Measurements from ENCODE around the gene GMDS. TPM values are rescaled to one million over a fixed set of nuclear protein-coding genes. Genes with fewer than 3 reads are reported as not detected.
"Not testable (repeated sequence)": the region's sequence is repeated elsewhere in the genome, so short reads cannot be mapped to it uniquely, and the experiment has no call there.

Gene GMDS
- total RNA-seq, 1 experiment from 2014 or later = 23.2 TPM

DNA sequence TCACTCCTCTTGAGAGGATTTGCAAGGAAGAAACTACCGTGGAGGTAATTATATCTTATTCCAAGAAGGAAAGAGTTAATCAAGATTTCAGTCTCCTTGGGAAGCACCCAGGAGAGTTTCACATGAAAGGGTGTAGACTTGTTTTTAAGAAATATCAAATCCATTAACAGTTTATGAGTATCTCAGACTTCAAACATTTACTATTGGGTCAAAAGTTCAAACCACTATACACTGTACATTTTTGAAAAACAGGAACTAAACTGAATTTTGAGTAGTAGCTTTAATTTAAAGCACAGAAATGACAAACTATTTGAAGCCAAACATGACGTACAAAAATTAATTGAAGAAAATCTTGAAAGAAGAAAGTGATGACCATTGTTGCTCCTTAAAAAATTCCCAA lies 471.7 kb downstream of the GMDS start:
- no peak for DNase-seq (ENCODE audit: low read depth)

DNA sequence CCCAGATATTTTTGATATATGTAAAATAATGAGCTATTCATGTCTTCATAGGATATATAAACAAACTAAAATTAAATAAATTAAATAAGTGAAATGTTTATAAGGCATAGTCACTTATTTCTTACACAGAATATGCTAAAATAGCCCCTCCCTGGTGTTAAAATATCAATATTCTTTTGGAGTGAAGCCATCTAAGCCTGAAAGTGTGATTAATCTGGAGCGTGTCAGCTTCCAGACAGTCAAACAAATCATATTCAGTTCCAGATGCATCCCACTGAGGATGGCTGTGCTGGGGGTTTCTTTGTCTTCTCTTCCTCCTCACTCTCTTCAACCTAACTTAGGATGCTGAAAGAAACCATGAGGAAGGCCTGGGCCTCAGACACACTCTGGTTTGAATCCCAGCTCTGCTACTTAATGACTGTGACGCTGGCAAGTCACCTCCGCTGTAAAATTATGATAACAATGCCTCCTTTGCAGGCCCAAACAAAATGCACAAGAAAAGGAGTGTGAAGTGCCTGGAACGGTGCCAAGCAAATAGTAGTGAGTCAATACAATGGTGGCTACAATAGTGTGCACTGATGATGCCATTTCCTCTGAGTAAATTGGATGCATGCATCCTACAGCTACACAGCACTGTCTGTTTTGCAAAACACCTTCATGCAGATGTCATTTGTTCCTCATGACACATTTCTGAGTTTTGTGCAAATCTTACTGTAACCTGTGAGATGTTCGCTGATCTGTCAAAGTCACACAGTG lies 474.3 kb downstream of the GMDS start:
- peak; percentile 48 for DNase-seq (ENCODE audit: low read depth)

DNA sequence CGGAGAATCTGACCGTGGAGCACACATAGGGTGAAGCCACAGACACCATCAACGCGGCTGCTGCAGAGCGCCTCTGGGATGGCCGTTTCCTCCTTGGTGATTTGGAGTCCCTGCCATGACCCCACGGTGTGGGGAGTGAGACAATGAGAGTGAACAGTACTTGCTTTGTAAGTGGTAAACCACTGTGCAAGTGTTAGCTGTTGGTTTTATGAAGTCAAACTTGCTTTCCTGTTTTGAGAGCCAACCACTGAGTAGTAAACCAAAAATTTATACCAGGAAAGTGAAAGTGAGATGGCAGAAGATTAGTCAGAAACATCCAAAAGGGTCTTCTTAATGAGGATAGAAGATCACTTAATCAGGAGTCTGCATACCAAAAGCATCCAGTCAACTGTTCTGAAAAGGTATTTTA lies 475.0 kb downstream of the GMDS start:
- peak; percentile 42 for DNase-seq (ENCODE audit: low read depth)

DNA sequence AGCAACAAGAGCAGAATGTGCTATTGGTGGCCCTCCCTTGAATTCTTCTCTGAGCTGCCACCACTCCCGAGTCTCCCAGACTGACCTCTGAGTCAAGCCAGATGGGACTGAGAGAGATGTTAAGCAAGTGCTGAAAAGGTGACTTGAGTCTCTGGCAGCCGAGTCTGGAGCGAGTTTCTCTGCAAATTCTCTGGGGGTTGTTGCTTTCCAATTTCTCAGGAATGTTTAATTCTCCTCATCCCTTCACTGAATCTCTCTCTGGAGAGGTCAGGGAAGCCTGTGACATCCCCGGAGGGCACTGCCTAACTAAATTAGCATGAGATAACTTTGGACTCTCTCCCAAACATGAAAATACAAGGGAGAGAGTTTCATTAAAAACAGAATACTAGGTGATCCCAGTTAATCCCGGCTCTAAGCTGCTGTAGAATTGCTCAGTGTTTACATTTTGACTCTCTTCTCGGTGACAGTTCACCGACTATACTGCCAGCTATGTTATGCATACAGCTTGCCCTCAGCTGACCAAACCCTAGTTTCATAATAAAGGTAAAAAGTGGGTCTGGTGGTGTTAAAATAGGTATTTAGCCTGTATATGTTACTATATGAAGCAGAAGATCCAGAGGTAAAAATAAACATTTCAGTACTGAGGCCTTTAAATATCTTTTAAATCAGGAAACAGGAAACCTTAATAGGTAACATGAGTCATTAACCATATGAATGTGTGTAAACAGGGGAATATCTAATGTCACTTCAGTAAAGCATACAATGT lies 477.7 kb downstream of the GMDS start:
- peak; percentile 86 for DNase-seq (ENCODE audit: low read depth)

DNA sequence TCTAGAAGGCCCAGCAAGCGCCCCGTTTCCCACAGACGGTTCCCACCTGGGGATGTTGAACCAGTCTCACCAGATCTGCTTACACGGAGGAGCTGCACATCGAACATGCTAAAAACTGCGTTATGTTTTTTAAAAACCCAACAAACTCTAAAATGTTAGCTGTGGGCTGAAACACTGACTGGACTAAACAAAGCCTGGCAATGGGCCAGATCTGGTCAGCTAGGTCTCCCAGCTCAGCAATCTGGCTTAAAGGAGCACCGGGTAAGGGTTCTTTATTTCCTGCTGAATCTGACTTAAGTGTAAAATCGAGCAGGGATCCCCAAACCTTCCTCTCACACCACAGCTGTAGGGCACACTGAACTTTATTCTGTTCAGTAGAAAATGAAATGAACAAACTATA lies 478.8 kb downstream of the GMDS start:
- peak; percentile 57 for DNase-seq (ENCODE audit: low read depth)

DNA sequence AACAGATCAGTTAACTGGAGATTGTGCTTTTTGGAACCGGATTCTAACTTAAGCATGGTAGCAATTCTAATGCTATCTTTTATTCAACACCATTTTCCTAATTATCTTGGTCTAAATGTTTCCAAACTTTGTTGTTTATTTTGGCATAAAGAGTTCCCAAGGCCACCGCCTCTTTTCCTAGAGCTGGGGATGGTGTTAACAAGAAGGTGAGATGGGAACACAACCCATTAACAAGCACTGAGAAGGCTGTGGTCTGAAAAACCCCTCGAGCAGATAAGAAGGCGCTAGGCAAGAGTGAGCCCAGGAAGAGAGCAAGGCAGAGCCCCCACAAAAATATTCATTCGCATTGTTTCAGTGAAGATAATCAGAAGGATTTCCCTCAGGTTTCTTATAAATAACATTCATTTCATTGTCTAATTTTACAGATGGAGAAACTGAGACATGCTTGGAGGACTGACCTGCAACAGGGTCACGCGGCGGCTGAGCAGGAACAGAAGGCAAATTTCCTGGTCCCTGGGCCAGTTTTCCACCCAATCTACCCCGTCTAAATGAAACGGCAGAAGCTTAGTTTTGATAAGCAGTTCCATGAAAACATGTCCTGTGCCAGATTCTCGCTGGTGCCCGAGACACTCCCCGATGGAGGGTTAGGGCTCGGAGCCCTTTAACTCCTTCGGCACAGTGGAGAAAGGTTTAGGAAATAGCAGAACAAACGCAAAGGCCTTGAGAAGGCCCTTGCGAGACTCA lies 480.1 kb downstream of the GMDS start:
- DNase-seq (ENCODE audit: low read depth) = no peak

DNA sequence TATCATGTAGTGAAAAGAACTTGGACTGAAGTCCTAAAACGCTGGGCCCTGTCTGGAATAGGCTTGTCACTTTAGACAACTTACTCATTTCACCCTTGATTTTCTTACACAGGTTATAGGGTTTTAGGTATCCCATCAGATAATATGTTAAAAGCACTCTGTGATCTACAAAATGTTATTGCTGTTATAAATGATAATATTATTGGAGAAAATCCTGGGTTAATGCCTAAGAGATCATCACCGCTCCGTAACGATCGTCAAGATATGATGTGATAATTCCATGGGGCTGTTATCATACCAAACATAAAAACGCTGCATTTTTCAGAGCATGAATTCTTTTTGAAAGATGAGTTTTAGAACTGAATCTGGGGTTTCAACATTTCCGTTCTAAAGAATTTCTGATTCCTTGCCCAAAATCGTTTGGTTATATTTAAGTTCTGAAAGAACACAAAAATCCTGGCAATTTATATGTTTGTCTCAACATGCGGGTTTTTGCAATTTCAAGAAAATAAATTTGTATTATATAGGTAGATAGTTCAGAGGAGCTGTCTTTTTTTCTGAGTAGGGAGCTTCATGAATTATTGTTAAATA lies 480.9 kb downstream of the GMDS start:
- DNase-seq (ENCODE audit: low read depth) = no peak

DNA sequence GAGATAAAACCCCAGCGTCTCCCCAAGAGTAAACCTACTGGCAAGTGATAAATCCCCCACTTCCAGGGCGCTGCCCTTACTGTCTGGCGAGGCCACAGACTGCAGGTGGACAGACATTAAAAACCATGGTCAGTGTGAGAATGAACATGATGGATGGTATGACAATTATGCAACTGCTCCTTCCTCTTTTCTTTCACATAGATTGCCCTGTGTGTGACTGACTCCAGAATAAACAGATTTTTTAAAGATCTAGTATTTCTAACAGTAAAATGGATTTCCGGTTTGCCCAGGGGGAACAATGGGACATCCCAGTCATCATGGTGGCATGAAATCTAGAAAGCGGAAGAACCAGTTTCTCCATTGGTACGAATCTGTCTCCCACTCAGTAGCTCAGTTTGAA lies 482.0 kb downstream of the GMDS start:
- DNase-seq (ENCODE audit: low read depth) = peak; percentile 17

DNA sequence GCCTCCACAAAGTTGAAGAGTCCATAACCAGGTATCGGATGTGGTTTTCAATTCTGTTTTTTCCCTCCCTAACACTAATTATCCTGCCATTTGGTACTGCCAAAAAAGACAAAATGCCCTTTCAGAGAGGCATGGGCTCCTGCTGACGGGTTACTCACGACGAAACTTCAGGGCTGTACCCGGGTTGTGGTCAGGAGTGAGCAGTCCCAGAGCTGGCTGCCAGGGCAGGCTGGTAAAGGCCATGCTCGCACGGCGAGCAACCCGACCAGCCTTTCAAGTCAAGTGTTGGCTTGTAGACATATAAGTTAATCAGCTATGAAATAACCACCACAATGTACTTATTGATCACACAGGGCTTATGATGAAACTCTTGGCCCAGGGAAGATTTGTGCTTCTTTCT lies 483.2 kb downstream of the GMDS start:
- peak; percentile 71 for DNase-seq (ENCODE audit: low read depth)

DNA sequence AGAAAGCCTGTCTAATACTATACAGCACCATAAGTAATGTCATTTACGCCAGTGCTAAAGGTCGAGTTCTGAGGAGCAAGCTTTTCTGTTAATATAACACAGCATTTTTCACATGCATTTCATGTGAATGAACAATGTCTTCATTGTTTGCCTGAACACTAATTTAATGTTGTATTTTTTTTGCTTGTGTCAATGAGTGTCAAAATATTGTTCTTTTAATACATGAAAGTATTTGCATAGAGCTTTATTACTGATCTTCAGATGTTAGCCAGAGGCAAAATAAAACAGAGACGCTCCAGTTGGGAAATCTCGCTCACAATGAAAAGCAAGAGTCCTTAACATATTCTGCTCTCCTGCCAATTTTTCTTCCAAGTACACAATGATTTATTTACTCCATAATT lies 483.9 kb downstream of the GMDS start:
- no peak for DNase-seq (ENCODE audit: low read depth)

DNA sequence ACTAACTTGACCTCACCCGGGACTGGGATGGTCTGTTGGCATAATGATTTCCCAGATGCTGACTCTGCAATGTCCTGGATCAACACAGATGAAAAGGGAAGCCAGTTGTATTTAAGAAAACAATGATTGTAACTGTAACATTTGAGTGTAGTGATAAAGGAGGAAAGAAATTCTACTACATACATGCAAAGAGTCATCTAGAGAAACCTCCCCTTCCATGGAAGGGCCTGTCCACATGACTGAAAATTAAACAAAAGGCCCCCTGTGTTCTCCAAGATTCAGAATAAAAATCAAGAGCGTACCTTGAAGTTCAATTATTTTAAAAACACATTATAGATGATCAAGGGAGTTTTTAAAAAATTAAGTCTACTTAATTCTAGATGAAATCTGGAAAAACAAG lies 484.5 kb downstream of the GMDS start:
- no peak for DNase-seq (ENCODE audit: low read depth)

DNA sequence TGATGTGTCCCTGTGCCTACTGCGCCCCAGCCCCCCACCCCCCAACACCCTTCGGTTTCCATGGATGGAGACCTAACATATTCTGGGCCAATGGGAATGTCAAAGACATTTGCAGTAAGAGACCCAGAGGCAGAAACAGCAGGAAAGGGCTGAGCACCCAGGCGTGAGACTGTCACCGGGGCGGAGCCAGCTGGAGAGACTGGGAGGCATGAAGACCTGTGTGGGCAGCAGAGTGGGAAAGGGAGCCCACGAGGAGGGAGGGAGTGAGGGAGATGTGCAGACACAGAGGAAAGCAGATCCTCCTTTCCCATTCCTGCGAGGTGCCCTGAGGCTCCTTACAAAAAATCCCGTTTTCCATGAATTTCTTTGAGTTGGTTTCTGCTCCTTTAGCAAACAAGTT lies 485.5 kb downstream of the GMDS start:
- no peak for DNase-seq (ENCODE audit: low read depth)

DNA sequence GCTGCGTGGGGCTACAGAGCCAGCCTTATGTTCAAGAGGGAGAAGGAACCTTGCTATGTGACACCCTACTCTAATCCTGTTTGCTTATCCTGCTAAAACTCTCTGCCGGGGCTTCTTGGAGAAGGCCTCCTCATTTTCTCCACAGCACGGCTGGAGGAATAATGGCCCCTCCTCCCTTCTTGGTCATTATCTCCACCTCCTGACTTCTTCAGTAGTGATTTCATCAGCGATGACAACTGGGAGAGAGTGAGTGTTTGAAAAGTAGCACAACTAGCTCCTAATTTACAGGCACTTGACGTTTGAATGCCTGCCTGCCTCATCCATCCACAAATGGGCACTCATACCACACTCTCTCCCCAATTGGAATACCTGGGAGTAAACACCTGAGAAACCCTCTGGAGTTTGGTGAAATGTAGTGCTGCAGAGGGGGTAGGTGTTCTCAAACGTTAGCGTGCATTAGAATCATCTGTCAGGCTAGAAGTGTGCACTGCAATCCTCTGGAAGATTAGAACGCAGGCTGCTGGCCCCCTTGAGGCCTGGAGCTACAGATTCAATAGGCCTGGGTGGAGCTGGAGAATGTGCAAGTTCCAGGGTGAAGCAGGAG lies 487.2 kb downstream of the GMDS start:
- DNase-seq (ENCODE audit: low read depth) = no peak

DNA sequence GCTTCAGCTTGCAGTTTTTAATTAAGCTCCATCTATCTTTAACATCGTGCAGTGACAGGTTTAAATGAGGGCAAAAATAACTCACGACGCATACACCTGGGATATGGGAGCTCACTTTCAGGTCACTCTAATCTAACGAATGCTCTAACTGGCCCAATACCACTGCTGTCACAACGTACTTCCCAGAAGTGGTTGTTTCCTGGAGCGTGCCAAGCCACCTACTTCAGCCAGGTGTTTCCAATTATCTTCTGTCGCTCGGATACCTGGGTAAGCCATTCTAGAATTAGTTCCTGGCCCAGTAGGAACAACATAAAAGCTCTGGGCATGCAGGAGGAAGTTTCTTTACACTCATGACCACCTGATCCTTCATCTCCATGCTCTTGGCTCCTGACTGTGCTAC lies 488.3 kb downstream of the GMDS start:
- no peak for DNase-seq (ENCODE audit: low read depth)

DNA sequence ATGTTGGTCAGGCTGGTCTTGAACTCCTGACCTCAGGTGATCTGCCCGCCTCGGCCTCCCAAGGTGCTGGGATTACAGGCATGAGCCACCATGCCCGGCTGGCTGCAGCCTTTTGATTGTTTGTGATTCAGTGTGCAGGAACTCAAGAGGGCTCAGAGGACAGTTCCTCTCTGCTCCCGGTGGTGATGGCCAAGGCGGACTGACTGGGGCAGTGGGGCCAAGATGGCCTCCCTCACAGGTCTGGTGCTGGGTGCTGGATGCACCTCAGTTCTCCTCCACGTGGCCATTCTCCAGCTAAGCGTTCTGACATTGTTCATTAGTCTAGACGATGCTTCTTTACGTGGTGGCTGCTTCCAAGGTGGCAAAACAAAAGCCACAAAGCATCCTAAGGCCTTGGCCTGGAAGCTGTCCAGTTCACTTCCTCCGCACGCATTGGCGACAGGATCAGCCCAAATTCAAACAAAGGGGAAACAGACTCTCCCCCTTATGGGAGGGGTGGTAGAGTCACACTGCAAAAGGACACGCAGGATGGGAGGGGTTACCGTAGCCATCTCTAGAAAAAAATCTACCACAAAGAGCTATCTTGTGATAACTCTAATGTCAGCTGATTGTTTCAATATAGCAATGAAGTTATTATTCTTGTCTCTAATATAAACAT lies 488.8 kb downstream of the GMDS start:
- peak; percentile 26 for DNase-seq (ENCODE audit: low read depth)

DNA sequence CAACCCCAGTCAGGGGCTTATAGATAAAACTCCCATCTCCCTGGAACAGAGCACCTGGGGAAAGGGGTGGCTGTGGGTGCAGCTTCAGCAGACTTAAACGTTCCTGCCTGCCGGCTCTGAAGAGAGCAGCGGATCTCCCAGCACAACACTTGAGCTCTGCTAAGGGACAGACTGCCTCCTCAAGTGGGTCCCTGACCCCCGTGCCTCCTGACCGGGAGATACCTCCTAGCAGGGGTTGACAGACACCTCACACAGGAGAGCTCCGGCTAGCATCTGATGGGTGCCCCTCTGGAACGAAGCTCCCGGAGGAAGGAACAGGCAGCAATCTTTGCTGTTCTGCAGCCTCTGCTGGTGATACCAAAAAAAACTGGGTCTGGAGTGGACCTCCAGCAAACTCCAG lies 494.3 kb downstream of the GMDS start:
- not testable (repeated sequence) for DNase-seq (ENCODE audit: low read depth)

DNA sequence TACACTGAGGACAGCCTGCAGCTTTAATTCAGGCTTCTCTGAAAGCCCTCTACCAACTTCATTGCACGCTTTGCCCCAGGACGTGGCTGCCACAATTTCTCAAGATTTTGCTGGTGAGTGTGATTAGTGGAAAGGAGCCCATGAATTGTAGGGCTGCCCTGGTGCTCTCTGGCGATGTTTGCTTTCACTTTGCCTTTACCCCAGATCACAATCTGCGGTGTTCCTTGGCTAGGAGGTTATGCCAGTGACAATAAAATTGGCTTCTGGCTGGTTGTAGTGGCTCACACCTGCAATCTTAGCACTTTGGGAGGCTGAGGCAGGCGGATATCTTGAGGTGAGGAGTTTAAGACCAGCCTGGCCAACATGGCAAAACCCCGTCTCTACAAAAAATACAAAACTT lies 496.4 kb downstream of the GMDS start:
- no peak for DNase-seq (ENCODE audit: low read depth)

DNA sequence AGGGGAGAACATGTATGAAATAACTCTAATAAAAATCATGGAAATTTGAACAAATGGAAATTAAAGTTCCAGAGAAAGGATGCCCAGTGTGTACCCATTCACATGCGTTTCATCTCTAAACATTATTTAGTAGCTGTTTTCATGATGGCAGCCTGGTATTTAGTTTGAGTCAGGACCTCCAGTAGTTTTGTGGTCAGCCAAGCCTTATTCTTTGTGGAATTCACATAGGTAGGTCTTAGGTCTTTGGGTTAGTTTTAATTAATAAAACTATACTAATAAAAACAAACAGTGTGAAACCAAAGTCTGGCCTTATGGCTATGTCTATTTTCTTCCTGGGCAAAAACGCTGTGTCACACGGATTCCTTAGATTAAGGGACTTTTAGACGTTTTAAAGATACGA lies 497.9 kb downstream of the GMDS start:
- no peak for DNase-seq (ENCODE audit: low read depth)

DNA sequence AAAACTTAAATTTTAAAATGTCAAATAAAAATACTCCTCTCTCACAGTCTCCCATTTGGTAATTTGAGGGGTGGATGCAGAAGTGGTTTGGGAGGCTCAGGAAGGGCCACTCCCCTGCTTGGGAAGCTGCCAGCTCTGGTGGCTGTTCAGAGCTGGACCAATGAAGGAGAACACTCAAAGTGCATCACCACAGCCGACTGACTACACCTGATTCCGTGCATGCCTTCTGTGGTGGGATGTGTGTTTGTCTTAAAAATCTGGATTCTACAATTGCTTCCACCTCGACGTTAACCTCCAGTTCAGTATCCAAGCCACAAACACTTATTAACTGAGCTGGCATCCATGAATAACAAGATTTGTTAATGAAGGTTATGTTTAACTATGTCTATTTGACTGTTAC lies 498.4 kb downstream of the GMDS start:
- DNase-seq (ENCODE audit: low read depth) = no peak

DNA sequence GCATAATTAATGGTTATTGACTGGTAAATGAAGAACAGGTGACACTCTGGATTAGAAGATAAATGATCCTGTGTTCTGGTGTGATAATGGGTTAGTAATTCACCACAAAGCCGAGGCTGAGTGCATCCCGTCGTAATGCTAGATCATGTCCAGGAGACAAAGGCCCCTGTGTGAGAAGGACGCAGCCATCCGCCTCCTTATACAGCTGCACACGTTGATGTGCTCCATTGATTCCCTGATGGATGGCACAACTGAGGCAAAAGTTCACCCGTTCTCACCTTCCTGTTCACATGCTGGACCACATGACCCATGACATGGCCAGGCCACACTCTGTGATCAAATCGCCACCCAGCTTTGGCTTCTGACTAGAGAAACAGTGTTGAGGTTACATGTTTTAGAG lies 499.6 kb downstream of the GMDS start:
- no peak for DNase-seq (ENCODE audit: low read depth)

DNA sequence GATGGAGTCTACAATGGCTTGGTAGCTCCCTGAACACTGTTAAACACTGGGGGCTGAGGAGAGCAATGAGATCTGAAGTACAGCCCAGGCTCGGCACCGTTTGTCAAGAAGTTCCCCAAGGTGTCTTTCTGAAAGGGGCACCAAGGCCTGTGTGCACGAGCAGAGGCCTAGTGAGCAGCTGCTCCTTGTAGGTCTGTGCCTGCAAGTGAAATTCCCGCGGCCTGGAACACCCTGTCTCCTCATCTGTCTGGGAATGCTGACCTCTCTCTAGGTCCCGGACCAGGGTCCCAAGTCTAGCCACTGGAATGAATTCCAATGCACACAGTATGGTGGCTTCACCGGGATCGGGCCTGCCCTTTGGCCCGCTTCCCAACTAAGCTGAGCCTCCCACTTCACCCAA lies 500.9 kb downstream of the GMDS start:
- DNase-seq (ENCODE audit: low read depth) = no peak

All from M059J (cell line).